HepG2 (cell line): ENCODE measurements around the gene FBH1. TPM values are rescaled to one million over a fixed set of nuclear protein-coding genes. Genes with fewer than 3 reads are reported as not detected.
A peak's percentile ranks its signal among the peaks of the same experiment; 100 is the strongest.

Experiments
- CBFB ChIP-seq: sonication (generic); formaldehyde crosslinking; IDR thresholded peaks from 2 replicates; pipeline ENCODE4 v1.4.0; 2020; ENCODE audit warnings: missing genetic modification reagents
- GLMP ChIP-seq: sonication (generic); formaldehyde crosslinking; IDR thresholded peaks from 2 replicates; pipeline ENCODE4 v1.9.0; 2021; ENCODE audit warnings: missing genetic modification reagents, mild to moderate bottlenecking, borderline replicate concordance
- HMG20B ChIP-seq: conservative IDR thresholded peaks from 2 replicates; pipeline ENCODE4 v1.6.1; 2016; ENCODE audit warnings: missing genetic modification reagents, missing compliant biosample characterization
- KLF16 ChIP-seq, 2 experiments: sonication (generic) in 1 of 2; formaldehyde crosslinking in 1 of 2; IDR thresholded peaks; 2 replicates each; pipeline versions ENCODE4 v1.6.1 to v1.8.0; 2016 to 2023; ENCODE audit warnings: missing genetic modification reagents in 2 of 2, missing compliant biosample characterization in 1 of 2
- NKX3-1 ChIP-seq: sonication (generic); formaldehyde crosslinking; IDR thresholded peaks from 2 replicates; pipeline ENCODE4 v1.5.0; 2020; ENCODE audit warnings: missing genetic modification reagents
- RORA ChIP-seq: sonication (generic); formaldehyde crosslinking; IDR thresholded peaks from 2 replicates; pipeline ENCODE4 v1.5.0; 2020; ENCODE audit warnings: mild to moderate bottlenecking, missing genetic modification reagents, moderate library complexity
- SKIL ChIP-seq: sonication (generic); formaldehyde crosslinking; IDR thresholded peaks from 2 replicates; pipeline ENCODE4 v1.8.0; 2022; ENCODE audit warnings: missing genetic modification reagents, mild to moderate bottlenecking, moderate library complexity, borderline replicate concordance
- XRCC5 ChIP-seq: fragments of 200-400 bp; formaldehyde crosslinking; optimal IDR thresholded peaks from 2 replicates; pipeline ENCODE3; 2017; ENCODE audit warnings: mild to moderate bottlenecking, low read length
- ZMYM4 ChIP-seq: sonication (generic); formaldehyde crosslinking; IDR thresholded peaks from 2 replicates; pipeline ENCODE4 v1.8.1; 2023; ENCODE audit warnings: mild to moderate bottlenecking, missing genetic modification reagents
- ZNF407 ChIP-seq: sonication (generic); formaldehyde crosslinking; IDR thresholded peaks from one replicate; pipeline ENCODE4 v1.5.1; 2020; ENCODE audit warnings: mild to moderate bottlenecking, missing genetic modification reagents; ENCODE audit errors: not compliant biosample characterization
- ZSCAN30 ChIP-seq: sonication (generic); formaldehyde crosslinking; IDR thresholded peaks from 2 replicates; pipeline ENCODE4 v1.5.0; 2020; ENCODE audit warnings: mild to moderate bottlenecking, missing genetic modification reagents
- polyA plus RNA-seq, 8 experiments: library from polyadenylated mRNA; depleted of rRNA in 3 of 8; stranded (reverse) in 7 of 8; unstranded in 1 of 8; fragments of >200 nt; fragmentation: Illumina TruSeq in 4 of 8; extraction: Trizol in 4 of 8; gene quantifications; 2 replicates each; pipeline versions ENCODE4 v1.2.1 to v1.2.3, GENCODE V29; 2011 to 2016; ENCODE audit warnings: low read depth in 4 of 8, missing spikeins in 1 of 8, mixed read lengths in 1 of 8; ENCODE audit not compliant: insufficient read depth in 1 of 8
- total RNA-seq, 5 experiments: library from RNA; depleted of rRNA; stranded (reverse); fragments of >200 nt; fragmentation: Illumina TruSeq; extraction: Trizol; gene quantifications; 2 replicates each; pipeline ENCODE4 v1.2.3, GENCODE V29; 2016; ENCODE audit warnings: low read depth in 1 of 5
- TF ChIP-seq, protein P1 (sequence below): IDR thresholded peaks from 2 replicates; pipeline ENCODE4 v1.6.1; 2012; ENCODE audit warnings: low read depth, low read length, improper control_type of control experiment
- TF ChIP-seq, protein P2 (sequence below): sonication (generic); formaldehyde crosslinking; IDR thresholded peaks from 2 replicates; pipeline ENCODE4 v1.9.0; 2021; ENCODE audit warnings: missing genetic modification reagents, borderline replicate concordance

The FBH1 gene
- total and polyA plus RNA-seq, 2 of the 13 experiments (the other 11 are each of a cell fraction or from before 2014, with no cell fraction given), result 48.8 to 60.3 TPM

- peak; percentile 52 for TF ChIP-seq ZNF407 (CRISPR knock-in tag)
- TF ChIP-seq KLF16 (CRISPR knock-in tag; IDR thresholded peaks at IDR 0.05), result peak in 1 of 2 experiments; percentile 86; a peak in 2 of 4 replicates
- TF ChIP-seq, protein P1, sequence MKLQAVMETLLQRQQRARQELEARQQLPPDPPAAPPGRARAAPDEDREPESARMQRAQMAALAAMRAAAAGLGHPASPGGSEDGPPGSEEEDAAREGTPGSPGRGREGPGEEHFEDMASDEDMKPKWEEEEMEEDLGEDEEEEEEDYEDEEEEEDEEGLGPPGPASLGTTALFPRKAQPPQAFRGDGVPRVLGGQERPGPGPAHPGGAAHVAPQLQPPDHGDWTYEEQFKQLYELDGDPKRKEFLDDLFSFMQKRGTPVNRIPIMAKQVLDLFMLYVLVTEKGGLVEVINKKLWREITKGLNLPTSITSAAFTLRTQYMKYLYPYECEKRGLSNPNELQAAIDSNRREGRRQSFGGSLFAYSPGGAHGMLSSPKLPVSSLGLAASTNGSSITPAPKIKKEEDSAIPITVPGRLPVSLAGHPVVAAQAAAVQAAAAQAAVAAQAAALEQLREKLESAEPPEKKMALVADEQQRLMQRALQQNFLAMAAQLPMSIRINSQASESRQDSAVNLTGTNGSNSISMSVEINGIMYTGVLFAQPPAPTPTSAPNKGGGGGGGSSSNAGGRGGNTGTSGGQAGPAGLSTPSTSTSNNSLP, result peak; percentile 69
- peak; percentile 72 for TF ChIP-seq SKIL (CRISPR knock-in tag)
- no peak for TF ChIP-seq XRCC5
- TF ChIP-seq GLMP (CRISPR knock-in tag), result no peak
- TF ChIP-seq ZMYM4 (CRISPR knock-in tag), result peak; percentile 65
- no peak for TF ChIP-seq CBFB (CRISPR knock-in tag)
- TF ChIP-seq, protein P2, sequence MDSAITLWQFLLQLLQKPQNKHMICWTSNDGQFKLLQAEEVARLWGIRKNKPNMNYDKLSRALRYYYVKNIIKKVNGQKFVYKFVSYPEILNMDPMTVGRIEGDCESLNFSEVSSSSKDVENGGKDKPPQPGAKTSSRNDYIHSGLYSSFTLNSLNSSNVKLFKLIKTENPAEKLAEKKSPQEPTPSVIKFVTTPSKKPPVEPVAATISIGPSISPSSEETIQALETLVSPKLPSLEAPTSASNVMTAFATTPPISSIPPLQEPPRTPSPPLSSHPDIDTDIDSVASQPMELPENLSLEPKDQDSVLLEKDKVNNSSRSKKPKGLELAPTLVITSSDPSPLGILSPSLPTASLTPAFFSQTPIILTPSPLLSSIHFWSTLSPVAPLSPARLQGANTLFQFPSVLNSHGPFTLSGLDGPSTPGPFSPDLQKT (CRISPR knock-in tag), result no peak
- no peak for TF ChIP-seq ZSCAN30 (CRISPR knock-in tag)
- TF ChIP-seq HMG20B (CRISPR knock-in tag), result peak; percentile 60; the same call in 1 of the 2 replicates
- no peak for TF ChIP-seq RORA (CRISPR knock-in tag)
- TF ChIP-seq NKX3-1 (CRISPR knock-in tag), result 0 out of 2 replicates have a peak, but pooled peaks have one; percentile 42
Observed at GRCh38 chr10:5968681-5969453, 78.8 kb downstream of the FBH1 start (continued).
